HL-60 (cell line): ENCODE measurements around the gene ZNF503.

Experiments used
- DNase-seq, 2 experiments: peaks; one replicate each; pipeline ENCODE4 v3.0.0-alpha.2; 2010 to 2020; ENCODE audit warnings: low read depth in 1 of 2, low spot score in 1 of 2
- H3K27ac ChIP-seq: fragments of 250-450 bp; sonication (Bioruptor Pico); replicated peaks from 2 replicates; pipeline ENCODE4 v1.5.1; 2020; ENCODE audit warnings: mild to moderate bottlenecking, moderate library complexity
- H3K27me3 ChIP-seq: fragments of 250-450 bp; sonication (Bioruptor Pico); 2 replicates; pipeline ENCODE4 v1.5.1; 2021; ENCODE audit warnings: mild to moderate bottlenecking, moderate library complexity; ENCODE audit not compliant: insufficient read depth, poor library complexity, severe bottlenecking
- H3K4me3 ChIP-seq: replicated peaks from 2 replicates; pipeline ENCODE4 v1.5.1; 2011; ENCODE audit warnings: mild to moderate bottlenecking, control low read depth, low read length; ENCODE audit not compliant: insufficient read depth
- CTCF ChIP-seq: IDR thresholded peaks from one replicate; pipeline ENCODE4 v1.5.1; 2011; ENCODE audit warnings: low read length, control low read depth, inconsistent platforms; ENCODE audit not compliant: insufficient read depth
- GABPA ChIP-seq: IDR thresholded peaks from 2 replicates; pipeline ENCODE4 v1.6.1; 2012; ENCODE audit warnings: low read depth
- POLR2AphosphoS5 ChIP-seq: IDR thresholded peaks from 2 replicates; pipeline ENCODE4 v1.6.1; 2012; ENCODE audit warnings: low read depth
- REST ChIP-seq: IDR thresholded peaks from 2 replicates; pipeline ENCODE4 v1.6.1; 2012; ENCODE audit warnings: low read depth; ENCODE audit not compliant: insufficient replicate concordance
- SPI1 ChIP-seq: IDR thresholded peaks from 2 replicates; pipeline ENCODE4 v1.6.1; 2012; ENCODE audit warnings: low read depth, mild to moderate bottlenecking, borderline replicate concordance

The ZNF503 gene

GRCh38 chr10:75379817-75380216 is 21.7 kb downstream of the ZNF503 start:
- no peak for DNase-seq
- TF ChIP-seq SPI1 (no peak), POLR2AphosphoS5 (no peak), GABPA (no peak), REST (no peak), CTCF (no peak)
- no peak overlapping the region for H3K27ac ChIP-seq

GRCh38 chr10:75379212-75379724 is 22.3 kb downstream of the ZNF503 start:
- Histone ChIP-seq H3K27ac (no peak overlapping the region), H3K4me3 (no peak overlapping the region), H3K27me3 (no peaks in the 10 kb centered on the region)
- no peak for TF ChIP-seq POLR2AphosphoS5
- no peak for TF ChIP-seq GABPA
- TF ChIP-seq SPI1, result no peak
- TF ChIP-seq CTCF, result no peak
- no peak for TF ChIP-seq REST
- DNase-seq, result no peak

More at GRCh38 chr10:75379817-75380216, 21.7 kb downstream of the ZNF503 start:
- H3K4me3 ChIP-seq, result no peak overlapping the region
- no peaks in the 10 kb centered on the region for H3K27me3 ChIP-seq

- TF ChIP-seq CTCF (no peak), GABPA (no peak), REST (no peak), POLR2AphosphoS5 (no peak), SPI1 (no peak)
- Histone ChIP-seq H3K27ac (no peak overlapping the region), H3K4me3 (no peak overlapping the region), H3K27me3 (no peaks in the 10 kb centered on the region)
- DNase-seq, result no peak
Measured at GRCh38 chr10:75378379-75378778, 23.2 kb downstream of the ZNF503 start.
